ENCODE data around the gene MGAT5B. TPM values are rescaled to one million over a fixed set of nuclear protein-coding genes. Genes with fewer than 3 reads are reported as not detected.

Gene MGAT5B
- total RNA-seq, 2 donors from 2014 or later, result 0.36 to 0.46 TPM

DNA sequence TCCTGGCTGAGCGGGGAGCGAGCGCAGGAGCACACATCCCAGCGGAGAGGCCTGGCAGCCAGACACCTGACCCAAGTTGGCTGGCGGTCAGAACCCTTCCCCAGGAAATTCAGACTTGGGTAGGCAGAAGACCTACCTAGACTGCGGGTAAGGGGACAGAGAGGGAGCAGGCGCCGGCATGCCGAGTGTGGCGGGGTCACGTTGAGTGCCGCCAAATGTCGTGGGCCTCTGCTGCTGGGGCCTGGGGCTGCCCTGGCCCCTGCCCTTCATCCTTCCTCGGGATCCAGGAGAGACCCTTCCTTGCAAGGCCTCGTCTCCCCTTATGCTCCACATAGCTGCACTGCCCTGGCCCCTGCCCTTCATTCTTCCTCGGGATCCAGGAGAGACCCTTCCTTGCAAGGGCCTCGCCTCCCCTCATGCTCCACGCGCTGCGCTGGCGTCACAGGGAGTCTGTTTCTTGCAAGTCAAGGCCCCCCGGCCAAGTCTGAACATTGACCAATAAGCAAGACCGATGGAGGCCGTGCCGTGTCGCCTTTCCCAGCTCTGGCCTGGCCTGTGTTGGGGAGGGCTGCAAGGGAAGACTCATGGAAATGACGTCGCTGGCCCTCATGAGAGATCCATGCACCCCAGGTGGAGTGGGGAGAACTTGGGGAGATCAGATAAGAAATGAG is 47.8 kb downstream of the MGAT5B start:
- intact Hi-C loops (cut with DNase I, micrococcal nuclease), result no loop called here
- DNase-seq (no peak), ATAC-seq (no peak)

DNA sequence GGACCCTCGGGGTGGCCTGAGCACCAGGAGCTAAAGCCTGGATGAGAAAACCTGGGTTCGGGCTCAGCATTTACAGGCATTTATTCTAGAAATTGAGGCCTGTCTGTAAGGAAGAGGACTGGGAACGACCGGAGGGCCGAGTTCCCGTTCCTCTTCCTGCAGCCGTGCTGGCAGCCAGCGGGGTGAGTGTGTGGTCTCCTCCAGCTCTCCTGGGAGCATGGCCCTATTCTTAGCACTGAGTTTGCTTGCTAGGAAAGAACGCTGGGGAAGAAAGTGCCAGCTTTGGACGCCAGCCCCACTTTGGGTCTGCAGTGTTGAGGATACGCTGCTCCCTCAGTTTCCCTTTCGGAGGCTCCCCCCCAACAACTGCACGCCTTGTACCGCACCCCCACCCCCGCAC is 49.6 kb downstream of the MGAT5B start:
- intact Hi-C loops (cut with DNase I, micrococcal nuclease), result no loop called here
- DNase-seq, result no peak
- no peak for ATAC-seq

DNA sequence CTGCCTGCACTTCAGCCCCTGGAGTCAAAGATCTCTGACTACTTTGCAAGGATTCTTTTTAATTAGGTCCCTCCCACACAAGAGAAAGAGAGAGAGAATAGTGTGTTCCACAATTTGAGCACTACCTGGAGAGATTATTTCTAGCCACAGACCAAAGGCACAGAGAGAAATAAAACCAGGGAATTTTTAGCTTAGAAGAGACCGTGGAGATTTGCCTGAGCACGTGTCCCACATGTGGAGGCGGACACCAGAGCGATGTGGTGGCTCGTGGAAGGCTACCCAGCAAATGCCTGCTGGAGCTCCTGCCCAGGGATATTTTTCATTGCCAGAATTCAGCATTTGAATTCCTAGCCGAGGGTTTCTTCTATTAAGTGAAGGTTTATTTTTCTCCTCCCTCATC is 50.6 kb downstream of the MGAT5B start:
- DNase-seq, result no peak
- no peak for ATAC-seq
- intact Hi-C loops (cut with DNase I, micrococcal nuclease), result no loop called here

DNA sequence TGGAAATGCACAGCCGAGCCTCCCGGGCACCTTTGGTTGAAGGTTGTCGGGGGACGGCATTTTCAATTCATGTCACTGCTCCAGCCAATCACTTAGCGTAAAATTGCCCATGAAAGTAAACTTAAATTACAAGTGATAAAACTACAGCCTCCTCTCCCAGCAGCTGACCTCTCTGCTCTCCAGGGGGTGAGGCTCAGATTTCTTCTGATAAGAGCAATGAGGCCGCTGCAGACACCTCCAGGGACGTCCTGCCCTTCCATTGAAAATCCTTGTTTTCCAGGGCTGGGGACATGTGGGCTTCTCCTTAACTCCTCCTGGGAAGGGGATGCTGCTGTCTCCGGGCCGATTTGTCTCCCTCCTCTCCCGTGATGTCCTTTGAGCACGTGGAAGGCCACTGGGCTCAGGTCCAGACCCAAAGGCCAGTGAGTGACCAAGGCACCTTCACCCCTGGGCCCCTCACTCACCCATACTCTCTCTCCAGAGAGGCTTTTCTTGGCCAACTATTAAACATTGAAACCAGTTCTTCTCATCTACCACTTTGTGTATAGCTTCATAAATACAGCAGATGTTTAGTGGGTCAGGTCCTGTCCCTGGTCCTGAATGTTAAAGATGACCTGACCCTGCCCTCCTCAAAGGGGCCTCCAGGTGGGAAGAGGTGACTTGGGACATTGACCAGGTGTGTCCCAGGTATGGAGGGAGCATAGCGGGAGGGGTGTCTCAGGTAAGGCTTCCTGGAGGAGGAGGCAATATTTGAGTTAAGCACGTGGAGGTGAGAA is 52.3 kb downstream of the MGAT5B start:
- no peak for ATAC-seq
- intact Hi-C loops (cut with DNase I, micrococcal nuclease), result no loop called here
- no peak for DNase-seq

DNA sequence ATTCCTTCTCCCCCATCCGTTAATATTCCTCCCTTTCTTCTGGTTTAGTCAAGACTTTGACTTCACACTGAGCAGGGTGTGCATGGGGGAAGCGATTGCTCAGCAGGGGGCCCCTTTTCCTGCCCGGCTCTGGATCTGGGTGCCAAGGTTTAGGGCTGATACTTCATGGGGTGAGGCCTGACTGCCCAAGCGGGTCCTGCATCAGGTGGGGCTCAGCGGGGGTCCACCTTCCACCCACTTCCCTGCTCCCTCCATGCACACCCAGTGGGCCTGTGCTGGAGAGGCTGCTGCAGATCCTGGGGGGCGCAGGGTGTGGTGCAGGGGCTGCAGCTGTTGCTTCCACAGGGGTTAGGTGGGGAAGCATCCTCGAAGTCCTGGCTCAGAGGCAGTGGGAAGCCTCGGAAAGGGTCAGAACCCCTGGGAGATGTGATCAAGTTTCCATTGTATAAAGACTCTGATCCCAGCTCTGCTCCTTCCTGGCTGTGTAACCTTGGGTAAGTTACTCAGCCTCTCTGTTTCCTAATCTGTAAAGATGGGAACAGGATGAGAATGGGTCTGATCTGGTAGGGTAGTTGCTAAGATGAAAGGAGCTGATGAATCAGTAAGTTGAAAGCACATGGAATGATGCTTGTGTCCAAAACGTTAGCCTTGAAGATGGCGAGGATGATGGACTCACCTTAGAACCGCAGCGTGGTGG is 53.3 kb downstream of the MGAT5B start:
- DNase-seq (no peak), ATAC-seq (no peak)
- intact Hi-C loops (cut with DNase I, micrococcal nuclease), result no loop called here

DNA sequence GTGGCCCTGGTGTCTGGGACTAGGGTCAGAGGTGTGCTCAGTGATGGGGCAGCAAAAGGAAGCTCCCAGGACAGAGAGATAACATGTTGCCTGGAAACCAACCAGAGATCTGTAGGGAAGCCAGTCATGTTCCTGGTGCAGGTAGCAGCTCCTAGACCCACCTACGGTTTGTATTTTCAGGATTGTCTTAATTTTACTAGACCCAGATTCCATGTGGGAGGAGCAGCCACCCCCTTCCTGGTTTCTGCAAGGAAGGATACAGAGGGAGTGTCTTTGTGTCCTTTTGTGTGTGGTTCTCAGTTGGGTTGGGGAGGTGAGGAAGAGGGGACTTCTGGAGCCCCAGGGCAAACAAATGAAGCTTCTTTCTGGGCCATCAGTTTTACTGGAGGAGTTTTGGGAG is 53.9 kb downstream of the MGAT5B start:
- no peak for ATAC-seq
- intact Hi-C loops (cut with DNase I, micrococcal nuclease), result no loop called here
- no peak for DNase-seq

DNA sequence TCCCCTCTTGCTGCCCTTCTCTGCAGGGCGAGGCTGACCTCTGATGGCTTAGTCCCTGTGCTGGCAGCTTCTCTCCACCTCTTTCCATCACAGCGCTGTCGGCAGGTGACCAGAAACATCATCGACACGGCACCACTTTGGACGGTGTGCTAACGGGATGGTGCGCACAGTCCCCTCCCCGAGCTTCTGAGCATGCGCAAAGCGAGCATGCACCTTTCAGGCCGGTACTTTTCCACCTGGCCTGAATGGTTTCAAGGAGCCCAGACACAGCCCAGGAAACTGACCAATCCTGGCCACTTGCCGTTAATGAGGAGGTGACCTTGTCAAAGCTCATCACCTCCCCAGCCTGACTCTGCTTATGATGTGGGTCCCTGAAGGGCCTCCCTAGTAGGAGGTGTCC is 54.8 kb downstream of the MGAT5B start:
- DNase-seq, result no peak
- intact Hi-C loops (cut with DNase I, micrococcal nuclease), result no loop called here
- no peak for ATAC-seq

DNA sequence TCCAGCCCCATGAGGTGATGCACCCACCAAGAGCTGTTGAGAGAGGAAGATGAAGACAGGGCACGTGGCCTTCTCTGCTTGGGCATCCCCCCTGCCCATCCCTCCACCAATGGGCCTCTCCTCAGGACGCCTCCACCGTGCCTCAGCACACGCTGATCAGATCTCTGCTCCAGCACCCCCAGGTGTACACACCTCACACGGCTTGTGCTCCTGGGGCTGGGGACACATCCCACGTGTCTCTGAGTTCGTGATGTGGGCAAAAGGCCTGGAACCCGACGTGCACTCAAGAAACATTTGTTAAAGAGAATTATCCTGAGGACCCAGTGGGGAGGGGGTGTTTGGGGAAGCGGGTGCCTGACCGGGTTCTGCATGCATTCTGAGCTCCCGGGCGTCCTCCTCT is 55.3 kb downstream of the MGAT5B start:
- intact Hi-C loops (cut with DNase I, micrococcal nuclease), result no loop called here
- ATAC-seq (no peak), DNase-seq (no peak)

DNA sequence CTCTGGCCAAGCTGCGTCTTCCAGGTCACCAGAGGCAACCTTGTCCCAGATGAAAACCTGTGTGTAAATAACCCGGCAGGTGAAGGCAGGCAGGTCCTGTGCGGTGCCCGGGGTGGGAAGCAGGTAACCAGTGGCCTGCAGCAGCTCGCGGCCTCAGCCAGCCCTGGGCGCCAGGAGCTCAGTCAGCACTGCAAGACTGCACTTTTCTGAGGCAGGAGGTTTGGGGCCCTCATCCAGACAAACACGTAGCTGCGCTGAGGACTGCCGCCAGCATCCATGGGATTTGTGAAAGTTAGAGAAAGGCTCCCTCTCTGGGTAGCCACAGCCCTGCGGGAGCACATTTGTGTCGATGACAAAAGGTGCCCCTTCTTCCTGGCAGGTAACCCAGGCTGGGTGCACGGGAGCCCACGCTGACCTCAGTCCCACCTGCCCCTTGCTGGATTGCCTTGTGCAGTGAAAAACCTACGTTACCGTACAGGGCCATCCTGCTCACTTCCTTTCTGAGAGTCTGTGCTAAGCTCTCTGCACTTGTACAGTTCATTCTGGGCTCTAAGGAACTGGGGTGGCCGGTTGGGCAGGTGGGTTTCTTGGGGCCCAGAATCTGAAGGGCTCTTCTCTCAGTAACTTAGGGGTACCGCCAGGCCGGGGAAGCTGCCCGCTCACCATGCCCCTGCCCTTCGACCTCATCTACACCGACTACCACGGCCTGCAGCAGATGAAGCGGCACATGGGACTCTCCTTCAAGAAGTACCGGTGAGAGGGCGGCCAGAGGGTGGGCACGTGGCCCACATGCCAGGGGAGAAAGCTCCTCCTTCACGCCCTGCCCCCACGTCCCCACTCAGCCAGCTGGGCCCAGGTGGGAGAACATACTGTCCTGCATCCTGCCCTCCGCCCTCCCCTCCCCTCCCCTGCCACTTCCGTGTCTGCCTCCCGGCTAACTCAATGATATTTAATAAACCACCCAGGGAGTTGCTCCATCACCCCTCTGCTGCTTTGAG is 56.4 kb downstream of the MGAT5B start:
- intact Hi-C loops (cut with DNase I, micrococcal nuclease), result no loop called here
- DNase-seq, result no peak
- ATAC-seq, result no peak

DNA sequence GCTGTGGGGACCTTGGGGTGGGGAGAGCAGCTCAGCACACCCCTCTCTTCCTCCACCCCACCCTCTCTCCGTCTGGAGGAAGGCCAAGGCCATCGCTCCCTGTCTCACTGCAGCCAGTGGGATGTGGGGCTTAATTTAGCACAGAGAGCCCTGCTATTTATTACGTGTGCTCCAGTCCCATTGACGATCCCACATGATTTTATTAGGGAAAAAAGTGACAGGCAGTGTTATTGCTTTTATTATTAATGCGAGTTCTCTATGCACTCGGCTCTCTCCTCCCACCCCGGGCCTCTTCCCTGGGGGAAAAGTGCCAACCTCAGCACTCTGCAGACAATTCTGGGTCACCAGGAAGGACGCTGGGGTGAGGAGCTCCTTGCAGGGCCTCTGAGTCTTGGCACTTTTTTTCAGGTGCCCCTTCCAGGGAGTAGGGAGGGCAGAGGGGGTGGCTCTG is 57.3 kb downstream of the MGAT5B start:
- ATAC-seq (no peak), DNase-seq (no peak)
- intact Hi-C loops (cut with DNase I, micrococcal nuclease), result no loop called here

DNA sequence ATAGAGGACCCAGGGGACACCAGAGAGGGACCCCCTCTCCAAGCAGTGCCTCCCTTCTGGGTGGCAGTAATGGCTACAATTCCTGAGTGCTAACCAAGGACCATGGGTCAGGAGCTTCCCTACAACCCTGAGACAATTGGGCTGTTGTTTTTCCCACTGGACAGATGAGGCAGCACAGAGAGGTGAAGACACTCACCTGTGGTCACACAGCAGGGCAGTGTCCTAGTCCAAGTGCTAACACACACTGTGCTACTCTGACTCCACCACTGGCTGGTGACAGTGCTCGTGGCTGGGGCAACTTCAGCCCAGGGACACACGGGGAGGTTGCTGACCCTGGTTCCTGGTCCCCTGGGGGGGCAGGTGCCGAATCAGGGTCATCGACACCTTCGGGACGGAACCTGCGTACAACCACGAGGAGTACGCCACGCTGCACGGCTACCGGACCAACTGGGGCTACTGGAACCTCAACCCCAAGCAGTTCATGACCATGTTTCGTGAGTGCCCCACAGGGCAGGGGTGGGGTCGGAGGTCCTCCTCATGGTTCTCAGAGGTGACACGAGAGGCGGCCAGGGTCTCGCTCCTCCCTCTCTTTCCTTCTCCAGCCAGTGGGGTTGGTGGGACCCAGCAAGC is 58.1 kb downstream of the MGAT5B start:
- ATAC-seq (no peak), DNase-seq (no peak)
- intact Hi-C loops (cut with DNase I, micrococcal nuclease), result no loop called here

DNA sequence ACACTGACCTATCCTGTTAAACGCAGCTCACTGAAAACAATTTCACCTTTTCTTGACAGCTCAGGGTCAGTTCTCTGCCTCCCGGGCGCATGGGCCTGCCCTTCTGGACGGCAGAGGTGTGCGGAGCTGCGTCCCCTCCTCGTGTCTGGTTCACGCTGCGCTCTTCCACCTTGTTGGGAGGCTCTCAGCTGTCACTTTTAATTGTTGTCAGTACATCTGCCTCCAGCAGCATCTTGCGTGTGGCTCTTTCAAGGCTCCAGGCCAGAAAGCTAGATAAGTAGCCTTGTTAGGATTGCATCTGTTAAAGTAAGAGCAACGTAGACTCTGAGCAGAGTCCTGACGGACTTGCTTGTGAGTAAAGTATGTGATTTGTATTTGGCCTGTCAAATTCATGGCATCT is 59.4 kb downstream of the MGAT5B start:
- intact Hi-C loops (cut with DNase I, micrococcal nuclease), result no loop called here
- ATAC-seq (no peak), DNase-seq (no peak)

DNA sequence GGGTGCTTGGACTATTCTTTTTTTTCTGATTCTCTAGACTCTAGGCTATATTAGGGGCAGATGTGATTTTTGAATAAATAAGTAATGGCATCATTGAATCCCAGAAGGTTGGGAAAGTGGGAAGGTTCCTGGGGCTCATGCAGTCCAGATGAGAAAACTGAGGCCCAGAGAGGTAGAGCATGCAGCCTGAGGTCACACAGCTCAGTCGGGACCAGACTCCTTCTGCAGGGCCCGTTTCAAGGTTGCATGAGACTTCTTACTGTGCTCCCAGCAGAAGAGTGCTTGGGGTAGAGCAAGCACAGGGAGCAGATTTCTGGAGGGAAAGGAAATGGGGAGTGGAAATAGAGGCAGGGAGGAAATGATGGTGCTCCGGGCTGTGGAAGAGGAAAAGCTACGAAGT is 59.8 kb downstream of the MGAT5B start:
- DNase-seq (no peak), ATAC-seq (no peak)
- intact Hi-C loops (cut with DNase I, micrococcal nuclease), result no loop called here

DNA sequence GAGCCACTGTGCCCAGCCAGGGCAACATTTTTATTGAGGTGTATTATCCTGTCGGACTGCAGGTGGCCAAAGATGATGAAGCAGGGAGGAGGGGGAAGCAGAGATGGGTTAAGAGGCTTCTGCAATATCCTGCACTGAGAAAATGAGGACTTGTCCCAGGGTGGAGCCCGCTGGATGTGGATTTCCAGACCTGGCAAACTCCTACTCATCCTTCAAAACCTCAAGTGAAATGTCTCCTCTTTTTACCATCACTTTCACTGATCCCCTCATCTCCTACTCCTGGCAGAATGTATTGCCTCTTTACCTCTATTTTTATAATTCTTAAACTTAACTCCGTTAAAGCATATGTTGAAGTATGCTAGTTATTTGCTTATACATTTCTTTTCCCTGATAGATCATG is 60.9 kb downstream of the MGAT5B start:
- DNase-seq, result no peak
- ATAC-seq, result no peak
- intact Hi-C loops (cut with DNase I, micrococcal nuclease), result no loop called here

DNA sequence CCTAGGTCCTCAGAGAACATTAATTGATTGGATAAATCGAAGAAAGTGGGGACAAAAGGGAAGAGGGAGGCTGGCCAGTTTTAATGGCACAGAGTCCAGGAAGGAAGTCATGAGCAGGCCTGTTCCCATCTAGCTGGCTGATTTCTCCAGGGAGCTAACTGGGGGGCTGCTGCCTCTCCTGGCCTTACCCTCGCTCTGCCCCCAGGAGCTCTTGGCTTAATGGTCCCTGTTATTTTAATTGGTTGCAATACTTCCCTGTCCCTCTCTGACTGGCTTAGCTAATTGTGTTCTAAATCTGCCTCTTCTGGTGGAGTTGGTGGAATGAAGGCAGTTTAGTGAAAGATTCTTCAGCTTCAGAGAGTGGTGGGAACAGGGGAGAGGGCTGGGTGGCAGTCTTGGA is 61.4 kb downstream of the MGAT5B start:
- intact Hi-C loops (cut with DNase I, micrococcal nuclease), result no loop called here
- DNase-seq, result no peak
- no peak for ATAC-seq

DNA sequence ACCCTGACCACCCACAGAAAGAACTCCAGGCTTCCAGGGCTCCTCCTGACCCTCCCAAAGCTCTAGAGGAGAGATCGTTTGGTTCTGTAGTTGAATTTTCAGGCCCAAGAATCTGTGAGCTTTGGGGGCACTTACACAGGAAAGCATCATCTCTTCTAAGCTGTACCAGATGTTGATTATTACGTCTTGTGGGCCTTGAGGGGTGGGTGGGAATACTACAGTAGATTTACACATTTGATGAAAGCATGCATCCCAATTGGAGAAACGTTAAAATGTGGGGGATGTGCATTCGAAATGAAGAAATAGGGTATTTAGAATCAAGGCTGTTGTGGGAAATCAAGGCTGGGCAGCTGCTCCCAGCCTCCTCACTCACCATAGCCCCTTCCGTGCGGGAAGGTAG is 61.9 kb downstream of the MGAT5B start:
- ATAC-seq (no peak), DNase-seq (no peak)
- intact Hi-C loops (cut with DNase I, micrococcal nuclease), result no loop called here

DNA sequence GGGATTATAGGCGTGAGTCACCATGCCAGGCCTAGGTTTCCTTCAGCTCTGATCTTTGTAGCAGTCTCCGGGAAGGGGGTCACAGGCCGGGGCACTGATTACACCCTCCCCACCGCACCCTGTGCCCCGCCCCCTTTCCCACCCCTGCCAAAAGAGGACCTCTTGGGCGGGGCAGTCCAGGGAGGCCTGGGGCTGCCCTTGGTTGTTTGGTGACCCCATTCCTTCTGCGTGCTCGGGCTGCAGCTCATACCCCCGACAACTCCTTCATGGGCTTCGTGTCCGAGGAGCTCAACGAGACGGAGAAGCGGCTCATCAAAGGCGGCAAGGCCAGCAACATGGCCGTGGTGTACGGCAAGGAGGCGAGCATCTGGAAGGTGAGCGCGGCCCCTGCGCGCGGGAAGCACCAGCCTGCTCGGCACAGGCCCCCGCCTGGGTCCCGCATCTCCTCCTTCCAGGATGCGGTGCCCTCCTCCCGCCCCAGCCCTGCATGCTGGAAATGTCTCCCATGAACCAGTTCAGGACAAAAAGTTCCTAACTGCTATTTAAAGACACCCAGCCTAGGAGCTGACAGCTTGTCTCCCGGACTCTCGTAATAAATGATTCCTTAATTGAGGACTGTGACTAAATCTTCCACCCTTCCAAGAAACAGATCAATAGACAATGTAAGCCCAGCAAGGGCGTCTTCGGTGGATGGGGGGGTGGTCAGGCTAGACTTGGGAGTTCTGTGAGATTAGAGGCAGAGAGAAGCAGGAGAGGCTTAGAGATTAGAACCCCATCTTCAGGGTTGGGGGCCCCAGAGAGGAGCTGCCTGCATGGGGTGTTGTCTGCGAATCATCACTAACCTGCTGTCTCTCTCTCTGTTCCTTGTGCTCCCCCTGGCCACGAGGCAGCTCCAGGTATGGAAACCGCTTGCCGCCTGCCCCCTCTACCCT is 64.5 kb downstream of the MGAT5B start:
- intact Hi-C loops (cut with DNase I, micrococcal nuclease), result no loop called here
- DNase-seq (no peak), ATAC-seq (no peak)
